Measurements from ENCODE around the gene TSPAN18.

GRCh38 chr11:44927174-44927661 lies 200.5 kb downstream of the TSPAN18 start:
- TF ChIP-seq YY1 (IDR thresholded peaks at IDR 0.05; ENCODE audit: insufficient read depth, insufficient read length) (no peak), SUZ12 (IDR thresholded peaks at IDR 0.05; ENCODE audit: extremely low read depth, insufficient read depth, insufficient read length) (no peak), ZNF274 (IDR thresholded peaks at IDR 0.05; ENCODE audit: low read depth, low read length) (no peak)
